H9 (cell line): ENCODE results near the gene CERS6. TPM values are rescaled to one million over a fixed set of nuclear protein-coding genes. Genes with fewer than 3 reads are reported as not detected.

Experiments
- DNase-seq: peaks from one replicate; pipeline ENCODE4 v3.0.0-alpha.2; 2017
- H2AFZ ChIP-seq: one replicate; pipeline ENCODE4 v1.6.1; 2013; ENCODE audit warnings: mild to moderate bottlenecking, low read length, control low read depth, moderate library complexity
- H2AK5ac ChIP-seq: 2 replicates; pipeline ENCODE4 v1.6.1; 2013; ENCODE audit warnings: low read length, control low read depth, mixed read lengths; ENCODE audit not compliant: insufficient read length
- H2BK120ac ChIP-seq: one replicate; pipeline ENCODE4 v1.6.1; 2013; ENCODE audit warnings: low read depth, mild to moderate bottlenecking, low read length, control low read depth, inconsistent platforms; ENCODE audit not compliant: poor library complexity, severe bottlenecking
- H2BK12ac ChIP-seq: 2 replicates; pipeline ENCODE4 v1.6.1; 2013; ENCODE audit warnings: low read length, control low read depth, mixed read lengths, low read depth; ENCODE audit not compliant: insufficient read length
- H2BK15ac ChIP-seq: 2 replicates; pipeline ENCODE4 v1.6.1; 2013; ENCODE audit warnings: low read depth, low read length, control low read depth
- H2BK20ac ChIP-seq: one replicate; pipeline ENCODE4 v1.6.1; 2013; ENCODE audit warnings: low read depth, mild to moderate bottlenecking, low read length, control low read depth, inconsistent platforms; ENCODE audit not compliant: poor library complexity, severe bottlenecking
- H2BK5ac ChIP-seq: 2 replicates; pipeline ENCODE4 v1.6.1; 2013; ENCODE audit warnings: low read length, control low read depth, mixed read lengths; ENCODE audit not compliant: insufficient read length
- H3K14ac ChIP-seq: 2 replicates; pipeline ENCODE4 v1.6.1; 2013; ENCODE audit warnings: low read length, control low read depth; ENCODE audit not compliant: insufficient read depth
- H3K18ac ChIP-seq: 2 replicates; pipeline ENCODE4 v1.6.1; 2013; ENCODE audit warnings: low read depth, mild to moderate bottlenecking, mixed read lengths, low read length, control low read depth; ENCODE audit not compliant: insufficient read length
- H3K23ac ChIP-seq: 2 replicates; pipeline ENCODE4 v1.6.1; 2013; ENCODE audit warnings: low read length, control low read depth, mixed read lengths, low read depth; ENCODE audit not compliant: insufficient read length
- H3K23me2 ChIP-seq: 2 replicates; pipeline ENCODE4 v1.6.1; 2013; ENCODE audit warnings: low read depth, mild to moderate bottlenecking, mixed read lengths, low read length, control low read depth; ENCODE audit not compliant: insufficient read length, poor library complexity, severe bottlenecking
- H3K27ac ChIP-seq: 2 replicates; pipeline ENCODE4 v1.5.1; 2013; ENCODE audit warnings: low read length, control low read depth, mixed read lengths, low read depth; ENCODE audit not compliant: insufficient read length
- H3K27me3 ChIP-seq: 2 replicates; pipeline ENCODE4 v1.6.1; 2013; ENCODE audit warnings: low read length, control low read depth, inconsistent platforms; ENCODE audit not compliant: insufficient read depth
- H3K4ac ChIP-seq: 2 replicates; pipeline ENCODE4 v1.6.1; 2013; ENCODE audit warnings: low read depth, mild to moderate bottlenecking, control low read depth, inconsistent platforms, low read length, moderate library complexity
- H3K4me1 ChIP-seq: 2 replicates; pipeline ENCODE4 v1.6.1; 2013; ENCODE audit warnings: low read length, control low read depth, inconsistent platforms; ENCODE audit not compliant: insufficient read depth
- H3K4me2 ChIP-seq: 2 replicates; pipeline ENCODE4 v1.6.1; 2013; ENCODE audit warnings: low read length, control low read depth, mixed read lengths; ENCODE audit not compliant: insufficient read length, insufficient read depth
- H3K56ac ChIP-seq: 2 replicates; pipeline ENCODE4 v1.6.1; 2013; ENCODE audit warnings: low read depth, mild to moderate bottlenecking, mixed read lengths, low read length, control low read depth; ENCODE audit not compliant: insufficient read length
- H3K79me1 ChIP-seq: 2 replicates; pipeline ENCODE4 v1.6.1; 2013; ENCODE audit warnings: low read depth, mild to moderate bottlenecking, moderate library complexity, low read length, control low read depth, inconsistent platforms; ENCODE audit not compliant: insufficient read depth, poor library complexity, severe bottlenecking
- H3K79me2 ChIP-seq: 2 replicates; pipeline ENCODE4 v1.6.1; 2013; ENCODE audit warnings: low read length, control low read depth, inconsistent platforms; ENCODE audit not compliant: insufficient read depth
- H3K9ac ChIP-seq: 2 replicates; pipeline ENCODE4 v1.6.1; 2013; ENCODE audit warnings: low read length, control low read depth, mixed read lengths; ENCODE audit not compliant: insufficient read length; ENCODE audit errors: extremely low read depth
- H3K9me3 ChIP-seq: one replicate; pipeline ENCODE4 v1.6.1; 2013; ENCODE audit warnings: low read depth, low read length, inconsistent platforms; ENCODE audit not compliant: control insufficient read depth
- H3T11ph ChIP-seq: one replicate; pipeline ENCODE4 v1.6.1; 2013; ENCODE audit warnings: mild to moderate bottlenecking, low read length, control low read depth, inconsistent platforms
- H4K20me1 ChIP-seq: one replicate; pipeline ENCODE4 v1.6.1; 2013; ENCODE audit not compliant: control insufficient read depth, insufficient read length, insufficient read depth
- H4K5ac ChIP-seq: 2 replicates; pipeline ENCODE4 v1.6.1; 2013; ENCODE audit warnings: low read depth, mild to moderate bottlenecking, mixed read lengths, low read length, control low read depth; ENCODE audit not compliant: insufficient read length
- H4K8ac ChIP-seq: replicated peaks from 2 replicates; pipeline ENCODE4 v1.6.1; 2013; ENCODE audit warnings: low read length, control low read depth, mixed read lengths, low read depth; ENCODE audit not compliant: insufficient read length
- H4K91ac ChIP-seq: 2 replicates; pipeline ENCODE4 v1.6.1; 2013; ENCODE audit warnings: low read depth, mild to moderate bottlenecking, moderate library complexity, mixed read lengths, low read length, control low read depth; ENCODE audit not compliant: insufficient read length
- H3K27ac Mint-ChIP-seq, 3 experiments: 2 replicates in 2 of 3; 3 replicates in 1 of 3; pipeline ENCODE4 v1.8.0; 2020 to 2021; ENCODE audit warnings: mixed read lengths in 3 of 3, mild to moderate bottlenecking in 1 of 3, moderate library complexity in 1 of 3
- H3K27me3 Mint-ChIP-seq: 2 replicates; pipeline ENCODE4 v1.8.0; 2021; ENCODE audit warnings: low read depth, mild to moderate bottlenecking, moderate library complexity, mixed read lengths
- H3K36me3 Mint-ChIP-seq, 3 experiments: 2 replicates in 2 of 3; 3 replicates in 1 of 3; pipeline ENCODE4 v1.8.0; 2020 to 2021; ENCODE audit warnings: low read depth in 3 of 3, mixed read lengths in 3 of 3; ENCODE audit not compliant: insufficient read depth in 1 of 3
- H3K4me1 Mint-ChIP-seq, 2 experiments: 2 replicates each; pipeline ENCODE4 v1.8.0; 2020; ENCODE audit warnings: mixed read lengths in 2 of 2
- H3K4me3 Mint-ChIP-seq, 2 experiments: 2 replicates in 1 of 2; 3 replicates in 1 of 2; pipeline ENCODE4 v1.8.0; 2020 to 2021; ENCODE audit warnings: mild to moderate bottlenecking in 2 of 2, mixed read lengths in 2 of 2, moderate library complexity in 1 of 2
- H3K9me3 Mint-ChIP-seq, 2 experiments: 2 replicates in 1 of 2; 3 replicates in 1 of 2; pipeline ENCODE4 v1.8.0; 2020; ENCODE audit warnings: mild to moderate bottlenecking in 2 of 2, mixed read lengths in 2 of 2, moderate library complexity in 1 of 2
- WGBS: extraction: QIAGEN DNeasy Blood & Tissue Kit; methylation state at CpG from one replicate; pipeline ENCODE4 v1.1.7; 2013; ENCODE audit warnings: missing lambda C conversion rate, low lambda C conversion rate, mixed read lengths; ENCODE audit not compliant: insufficient read length; ENCODE audit errors: extremely low coverage; 5-methylcytosine and 5-hydroxymethylcytosine counted together
- total RNA-seq: library from RNA; stranded (reverse); gene quantifications from 2 replicates; pipeline ENCODE4 v1.2.1, GENCODE V29; 2021
- TF ChIP-seq, protein P1 (sequence below): fragments of 200-600 bp; sonication (generic); conservative IDR thresholded peaks from 3 replicates; pipeline ENCODE4 v1.8.0; 2021; ENCODE audit warnings: antibody characterized with exemption, mild to moderate bottlenecking

CERS6 gene
- total RNA-seq, 1 experiment from 2014 or later = 17.7 TPM

DNA sequence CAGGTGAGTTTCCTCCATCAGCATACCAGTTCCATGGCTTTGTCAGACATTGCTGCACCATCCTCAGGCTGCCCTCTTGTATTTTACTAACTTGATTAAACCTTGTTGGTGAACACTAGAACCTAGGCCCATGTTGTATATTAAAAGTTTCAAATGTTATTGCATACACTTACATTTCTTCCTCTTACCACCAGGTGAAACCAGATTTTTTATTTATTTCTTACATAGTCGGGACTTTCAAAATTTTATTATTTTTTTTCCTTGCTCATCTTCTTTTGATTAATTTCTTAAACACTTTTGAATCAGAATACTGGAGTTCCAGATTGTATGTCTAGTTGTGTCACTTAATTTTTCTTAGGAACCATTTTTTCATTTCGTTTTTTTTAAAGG is 5.9 kb downstream of the CERS6 start:
- no CpG with 5 or more reads among the region's 2 CpGs for WGBS
- Histone ChIP-seq H3K4ac (no peak overlapping the region), H2BK120ac (no peak overlapping the region), H4K20me1 (no peaks in the 10 kb centered on the region), H4K8ac (no peak overlapping the region), H3K79me1 (peaks cover 3% of the 10 kb centered on the region), H4K5ac (no peak overlapping the region), H3K27ac (no peak overlapping the region), H3K9me3 (no peaks in the 10 kb centered on the region), H3K23me2 (peaks cover 8% of the 10 kb centered on the region), H3K79me2 (peaks cover 3% of the 10 kb centered on the region; the same call in 1 of the 2 replicates), H3K4me2 (no peak overlapping the region), H3K18ac (no peak overlapping the region), H2AFZ (no peak overlapping the region), H2BK15ac (no peak overlapping the region), H2BK5ac (no peak overlapping the region), H3K56ac (no peak overlapping the region), H3K9ac (no peak overlapping the region), H3K4me1 (no peaks in the 10 kb centered on the region; the same call in 1 of the 2 replicates), H2BK12ac (no peak overlapping the region), H4K91ac (no peak overlapping the region), H2BK20ac (no peak overlapping the region), H3K14ac (no peak overlapping the region), H3K23ac (no peak overlapping the region), H3T11ph (no peak overlapping the region), H2AK5ac (no peak overlapping the region), H3K27me3 (no peaks in the 10 kb centered on the region)
- TF ChIP-seq, protein P1, sequence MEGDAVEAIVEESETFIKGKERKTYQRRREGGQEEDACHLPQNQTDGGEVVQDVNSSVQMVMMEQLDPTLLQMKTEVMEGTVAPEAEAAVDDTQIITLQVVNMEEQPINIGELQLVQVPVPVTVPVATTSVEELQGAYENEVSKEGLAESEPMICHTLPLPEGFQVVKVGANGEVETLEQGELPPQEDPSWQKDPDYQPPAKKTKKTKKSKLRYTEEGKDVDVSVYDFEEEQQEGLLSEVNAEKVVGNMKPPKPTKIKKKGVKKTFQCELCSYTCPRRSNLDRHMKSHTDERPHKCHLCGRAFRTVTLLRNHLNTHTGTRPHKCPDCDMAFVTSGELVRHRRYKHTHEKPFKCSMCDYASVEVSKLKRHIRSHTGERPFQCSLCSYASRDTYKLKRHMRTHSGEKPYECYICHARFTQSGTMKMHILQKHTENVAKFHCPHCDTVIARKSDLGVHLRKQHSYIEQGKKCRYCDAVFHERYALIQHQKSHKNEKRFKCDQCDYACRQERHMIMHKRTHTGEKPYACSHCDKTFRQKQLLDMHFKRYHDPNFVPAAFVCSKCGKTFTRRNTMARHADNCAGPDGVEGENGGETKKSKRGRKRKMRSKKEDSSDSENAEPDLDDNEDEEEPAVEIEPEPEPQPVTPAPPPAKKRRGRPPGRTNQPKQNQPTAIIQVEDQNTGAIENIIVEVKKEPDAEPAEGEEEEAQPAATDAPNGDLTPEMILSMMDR = peak; percentile 27; the same call in 1 of the 3 replicates
- no peaks in the 10 kb centered on the region for H3K9me3 Mint-ChIP-seq
- H3K27ac Mint-ChIP-seq = no peak overlapping the region
- H3K36me3 Mint-ChIP-seq = peaks cover 0 to 3% (median 0%) of the 10 kb centered on the region in 3 experiments; a peak in 1 of 7 replicates
- H3K4me1 Mint-ChIP-seq = peaks cover 45 to 65% of the 10 kb centered on the region in 2 experiments
- no peak for DNase-seq
- no peak overlapping the region for H3K4me3 Mint-ChIP-seq
- peaks cover 5% of the 10 kb centered on the region for H3K27me3 Mint-ChIP-seq
